HG03159 (cell line): ENCODE results near the gene BRD2.
A peak's percentile ranks its signal among the peaks of the same experiment; 100 is the strongest.

ENCODE experiments used
- ATAC-seq: cut with Tn5 transposase; IDR thresholded peaks from one replicate; pipeline ENCODE4 v1.9.1; 2021; ENCODE audit warnings: mild to moderate bottlenecking, moderate library complexity; ENCODE audit not compliant: unreplicated experiment

Gene BRD2

GRCh38 chr6:32971242-32971580, 2.8 kb downstream of the BRD2 start:
- no peak for ATAC-seq

- peak; percentile 46 for ATAC-seq
Observed at GRCh38 chr6:32971581-32972352, 3.4 kb downstream of the BRD2 start.

GRCh38 chr6:32972353-32973143, 4.2 kb downstream of the BRD2 start:
- no peak for ATAC-seq

GRCh38 chr6:32973144-32974015, 5.0 kb downstream of the BRD2 start:
- no peak for ATAC-seq

GRCh38 chr6:32974016-32974333, 5.6 kb downstream of the BRD2 start:
- no peak for ATAC-seq

GRCh38 chr6:32974541-32975308, 6.3 kb downstream of the BRD2 start:
- no peak for ATAC-seq

GRCh38 chr6:32975886-32976285, 7.5 kb downstream of the BRD2 start:
- no peak for ATAC-seq

GRCh38 chr6:32976334-32977069, 8.1 kb downstream of the BRD2 start:
- no peak for ATAC-seq

GRCh38 chr6:32977272-32977952, 9.0 kb downstream of the BRD2 start:
- ATAC-seq: no peak

- ATAC-seq: no peak
Observed at GRCh38 chr6:32977953-32978324, 9.5 kb downstream of the BRD2 start.

GRCh38 chr6:32979720-32980487, 11.5 kb downstream of the BRD2 start:
- ATAC-seq: no peak

GRCh38 chr6:32980488-32981038, 12.2 kb downstream of the BRD2 start:
- no peak for ATAC-seq

GRCh38 chr6:32982084-32982701, 13.8 kb downstream of the BRD2 start:
- ATAC-seq: no peak

GRCh38 chr6:32982702-32983492, 14.5 kb downstream of the BRD2 start:
- no peak for ATAC-seq

GRCh38 chr6:32983493-32983848, 15.1 kb downstream of the BRD2 start:
- ATAC-seq: no peak

GRCh38 chr6:32983964-32984621, 15.7 kb downstream of the BRD2 start:
- ATAC-seq: no peak
